Upper lobe of left lung (tissue), 4 donors: ENCODE results near the gene MAP1LC3C.

Experiments used
- EP300 ChIP-seq, 4 donors: sonication (generic); formaldehyde crosslinking; IDR thresholded peaks; one replicate each; pipeline ENCODE4 v1.5.1; 2017; ENCODE audit warnings: antibody characterized with exemption in 4 of 4, control low read depth in 2 of 4
- POLR2A ChIP-seq, 4 donors: fragments of 450-650 bp; IDR thresholded peaks; one replicate each; pipeline ENCODE4 v1.5.1; 2016 to 2017; ENCODE audit warnings: antibody characterized with exemption in 4 of 4, mild to moderate bottlenecking in 2 of 4
- POLR2AphosphoS5 ChIP-seq, 2 donors: sonication (generic); formaldehyde crosslinking; IDR thresholded peaks; one replicate each; pipeline ENCODE4 v1.5.1; 2017; ENCODE audit warnings: antibody characterized with exemption in 2 of 2
- TF ChIP-seq, protein P1 (sequence below), 6 experiments: fragments of 450-650 bp in 4 of 6; fragments of 200-600 bp in 2 of 6; sonication (generic) in 2 of 6; IDR thresholded peaks; one replicate each; pipeline ENCODE4 v1.5.1; 2016 to 2019; ENCODE audit warnings: antibody characterized with exemption in 6 of 6

- TF ChIP-seq, protein P1, sequence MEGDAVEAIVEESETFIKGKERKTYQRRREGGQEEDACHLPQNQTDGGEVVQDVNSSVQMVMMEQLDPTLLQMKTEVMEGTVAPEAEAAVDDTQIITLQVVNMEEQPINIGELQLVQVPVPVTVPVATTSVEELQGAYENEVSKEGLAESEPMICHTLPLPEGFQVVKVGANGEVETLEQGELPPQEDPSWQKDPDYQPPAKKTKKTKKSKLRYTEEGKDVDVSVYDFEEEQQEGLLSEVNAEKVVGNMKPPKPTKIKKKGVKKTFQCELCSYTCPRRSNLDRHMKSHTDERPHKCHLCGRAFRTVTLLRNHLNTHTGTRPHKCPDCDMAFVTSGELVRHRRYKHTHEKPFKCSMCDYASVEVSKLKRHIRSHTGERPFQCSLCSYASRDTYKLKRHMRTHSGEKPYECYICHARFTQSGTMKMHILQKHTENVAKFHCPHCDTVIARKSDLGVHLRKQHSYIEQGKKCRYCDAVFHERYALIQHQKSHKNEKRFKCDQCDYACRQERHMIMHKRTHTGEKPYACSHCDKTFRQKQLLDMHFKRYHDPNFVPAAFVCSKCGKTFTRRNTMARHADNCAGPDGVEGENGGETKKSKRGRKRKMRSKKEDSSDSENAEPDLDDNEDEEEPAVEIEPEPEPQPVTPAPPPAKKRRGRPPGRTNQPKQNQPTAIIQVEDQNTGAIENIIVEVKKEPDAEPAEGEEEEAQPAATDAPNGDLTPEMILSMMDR (IDR thresholded peaks at IDR 0.05), result no peak
- TF ChIP-seq POLR2A (IDR thresholded peaks at IDR 0.05) (no peak), POLR2AphosphoS5 (IDR thresholded peaks at IDR 0.05) (no peak), EP300 (IDR thresholded peaks at IDR 0.05) (no peak)
Measured at GRCh38 chr1:241957692-241958494, 41.0 kb downstream of the MAP1LC3C start, which contains the start of gene BECN2.
